Right lobe of liver (tissue), 4 donors: ENCODE data around the gene TAF1.
"Not testable (repeated sequence)": the region's sequence is repeated elsewhere in the genome, so short reads cannot be mapped to it uniquely, and the experiment has no call there.

Source experiments
- CTCF ChIP-seq, 4 donors: fragments of 200-600 bp in 3 of 4; fragments of 450-650 bp in 1 of 4; IDR thresholded peaks; one replicate each; pipeline versions ENCODE4 v1.5.1 to v1.8.0; 2016 to 2022; ENCODE audit warnings: antibody characterized with exemption in 4 of 4, mild to moderate bottlenecking in 2 of 4
- POLR2A ChIP-seq: fragments of 450-650 bp; IDR thresholded peaks from one replicate; pipeline ENCODE4 v1.6.1; 2017; ENCODE audit warnings: antibody characterized with exemption, mild to moderate bottlenecking
- donor health status: DM: no; HTN: no; CAD: no.
- donor health status: DM: no; HTN: no; CAD: no.
- donor health status: DM: no; HTN: yes; CAD: no.

GRCh38 chrX:71352439-71352838 is 13.7 kb upstream of the TAF1 start:
- TF ChIP-seq POLR2A; CTCF (IDR thresholded peaks at IDR 0.05): not testable (repeated sequence)
